IMR-90 (cell line): ENCODE data around the gene MCF2L. TPM values are rescaled to one million over a fixed set of nuclear protein-coding genes. Genes with fewer than 3 reads are reported as not detected.

Experiments used
- ATAC-seq: fragments of 200-7000 bp; cut with Tn5 transposase; 2 replicates; pipeline ENCODE4 v1.9.1; 2020; ENCODE audit warnings: low read depth, mild to moderate bottlenecking, moderate library complexity
- BruUV-seq: library from RNA; stranded (reverse); fragments of 400-500 nt; replicated peaks from 2 replicates; lab custom pipeline; 2021; lab: Mats Ljungman, UMichigan
- CTCF ChIA-PET: fragments of 300-600 bp; formaldehyde crosslinking; extraction: SDS; loops from one replicate; lab custom pipeline; 2021; ENCODE audit warnings: antibody characterized with exemption; lab: Yijun Ruan, JAX
- POLR2A ChIA-PET: fragments of 300-600 bp; sonication (Branson Sonifier 250); formaldehyde crosslinking; loops from one replicate; lab custom pipeline; 2022; ENCODE audit warnings: antibody characterized with exemption; ENCODE audit not compliant: unreplicated experiment; lab: Charles Lee
- DNase-seq: peaks from one replicate; pipeline ENCODE4 v3.0.0; 2013
- H2AFZ ChIP-seq: replicated peaks from 2 replicates; pipeline ENCODE3; 2013; ENCODE audit warnings: low read length, mild to moderate bottlenecking; ENCODE audit not compliant: poor library complexity
- H2AK5ac ChIP-seq: 2 replicates; pipeline ENCODE4 v1.6.1; 2013; ENCODE audit warnings: low read depth, low read length, inconsistent platforms
- H2AK9ac ChIP-seq: replicated peaks from 2 replicates; pipeline ENCODE3; 2013; ENCODE audit warnings: mild to moderate bottlenecking, low read depth, low read length, moderate library complexity; ENCODE audit not compliant: poor library complexity
- H2BK120ac ChIP-seq: 2 replicates; pipeline ENCODE4 v1.6.1; 2013; ENCODE audit warnings: low read depth, low read length, inconsistent platforms
- H2BK15ac ChIP-seq: 3 replicates; pipeline ENCODE4 v1.6.1; 2013; ENCODE audit warnings: low read depth, low read length, inconsistent platforms
- H2BK20ac ChIP-seq: 2 replicates; pipeline ENCODE4 v1.6.1; 2013; ENCODE audit warnings: low read depth, mild to moderate bottlenecking, inconsistent platforms, low read length, moderate library complexity
- H2BK5ac ChIP-seq: 2 replicates; pipeline ENCODE4 v1.6.1; 2013; ENCODE audit warnings: mild to moderate bottlenecking, low read depth, low read length, inconsistent platforms; ENCODE audit not compliant: poor library complexity, severe bottlenecking
- H3K14ac ChIP-seq: replicated peaks from 2 replicates; pipeline ENCODE4 v1.6.1; 2013; ENCODE audit warnings: low read depth, low read length, inconsistent platforms
- H3K18ac ChIP-seq: 2 replicates; pipeline ENCODE4 v1.6.1; 2013; ENCODE audit warnings: low read depth, low read length, control low read depth
- H3K23ac ChIP-seq: 2 replicates; pipeline ENCODE4 v1.6.1; 2013; ENCODE audit warnings: low read depth, low read length, inconsistent platforms
- H3K27ac ChIP-seq: 2 replicates; pipeline ENCODE4 v1.5.1; 2013; ENCODE audit warnings: mild to moderate bottlenecking, control low read depth, low read length; ENCODE audit not compliant: insufficient read depth
- H3K27me3 ChIP-seq: 2 replicates; pipeline ENCODE4 v1.6.1; 2013; ENCODE audit warnings: low read length; ENCODE audit not compliant: control insufficient read depth, insufficient read depth
- H3K36me3 ChIP-seq: 2 replicates; pipeline ENCODE4 v1.6.1; 2013; ENCODE audit warnings: low read length, mixed read lengths; ENCODE audit not compliant: control insufficient read depth, insufficient read depth
- H3K4ac ChIP-seq: 2 replicates; pipeline ENCODE4 v1.6.1; 2013; ENCODE audit warnings: low read depth, low read length, inconsistent platforms
- H3K4me1 ChIP-seq: 2 replicates; pipeline ENCODE4 v1.6.1; 2013; ENCODE audit warnings: low read length, mixed read lengths; ENCODE audit not compliant: control insufficient read depth, insufficient read depth
- H3K4me2 ChIP-seq: 2 replicates; pipeline ENCODE4 v1.6.1; 2013; ENCODE audit warnings: low read depth, mild to moderate bottlenecking, control low read depth, low read length, moderate library complexity
- H3K4me3 ChIP-seq: 2 replicates; pipeline ENCODE4 v1.5.1; 2013; ENCODE audit warnings: low read depth, mild to moderate bottlenecking, control low read depth, low read length, moderate library complexity; ENCODE audit not compliant: insufficient read depth
- H3K56ac ChIP-seq: 2 replicates; pipeline ENCODE4 v1.6.1; 2013; ENCODE audit warnings: low read length, inconsistent platforms; ENCODE audit not compliant: insufficient read depth; ENCODE audit errors: extremely low read depth
- H3K79me1 ChIP-seq, 2 experiments: 2 replicates each; pipeline ENCODE4 v1.6.1; 2013; ENCODE audit warnings: low read length in 2 of 2, inconsistent platforms in 1 of 2, low read depth in 1 of 2
- H3K9ac ChIP-seq: 2 replicates; pipeline ENCODE4 v1.6.1; 2013; ENCODE audit warnings: low read depth, low read length, control low read depth
- H3K9me1 ChIP-seq: 2 replicates; pipeline ENCODE4 v1.6.1; 2013; ENCODE audit warnings: low read length, inconsistent platforms; ENCODE audit not compliant: insufficient read depth
- H3K9me3 ChIP-seq: 2 replicates; pipeline ENCODE4 v1.6.1; 2013; ENCODE audit warnings: low read length; ENCODE audit not compliant: control insufficient read depth, insufficient read depth
- H4K20me1 ChIP-seq: 2 replicates; pipeline ENCODE4 v1.6.1; 2013; ENCODE audit warnings: low read length, inconsistent platforms; ENCODE audit not compliant: insufficient read depth
- H4K5ac ChIP-seq: 2 replicates; pipeline ENCODE4 v1.6.1; 2013; ENCODE audit warnings: mild to moderate bottlenecking, low read depth, low read length, control low read depth
- H4K8ac ChIP-seq, 2 experiments: 2 replicates each; pipeline ENCODE4 v1.6.1; 2013; ENCODE audit warnings: low read depth in 2 of 2, low read length in 2 of 2, control low read depth in 1 of 2, inconsistent platforms in 1 of 2
- H4K91ac ChIP-seq: 2 replicates; pipeline ENCODE4 v1.6.1; 2013; ENCODE audit warnings: low read depth, low read length, inconsistent platforms; ENCODE audit not compliant: insufficient read depth
- MXI1 ChIP-seq: IDR thresholded peaks from 2 replicates; pipeline ENCODE4 v1.6.1; 2012; ENCODE audit warnings: low read depth, mild to moderate bottlenecking, low read length, moderate library complexity, borderline replicate concordance
- RFX5 ChIP-seq: IDR thresholded peaks from 2 replicates; pipeline ENCODE4 v1.8.0; 2012; ENCODE audit warnings: low read depth, mild to moderate bottlenecking, low read length, moderate library complexity
- WGBS, 2 experiments: methylation state at CpG; one replicate each; pipeline versions ENCODE4 v1.1.5 to v1.1.7; 2013; ENCODE audit warnings: missing lambda C conversion rate in 2 of 2; ENCODE audit not compliant: insufficient read length in 1 of 2; ENCODE audit errors: extremely low coverage in 2 of 2; 5-methylcytosine and 5-hydroxymethylcytosine counted together
- dilution Hi-C: fragments of 300-500 bp; cut with HindIII; formaldehyde crosslinking; loops from one replicate; pipeline ENCODE4 v1.14.3; 2018; ENCODE audit warnings: low sequenced_read_pairs; ENCODE audit not compliant: unreplicated experiment
- in situ Hi-C: fragments of 300-500 bp; cut with MboI; formaldehyde crosslinking; loops from 3 replicates; pipeline ENCODE4 v1.14.3; 2019; ENCODE audit warnings: low sequenced_read_pairs, inconsistent platforms, mixed read lengths
- intact Hi-C: fragments of 100-400 bp; cut with micrococcal nuclease; formaldehyde crosslinking; loops from 2 replicates; pipeline ENCODE4 v1.10.0; 2022
- polyA plus RNA-seq, 3 experiments: library from polyadenylated mRNA; depleted of rRNA; stranded (reverse); fragments of >200 nt; gene quantifications; 2 replicates each; pipeline ENCODE4 v1.2.3, GENCODE V29; 2012; ENCODE audit warnings: low replicate concordance in 1 of 3
- total RNA-seq: library from RNA; depleted of rRNA; stranded (reverse); fragments of >200 nt; gene quantifications from 2 replicates; pipeline ENCODE4 v1.2.3, GENCODE V29; 2012
- TF ChIP-seq, protein P1 (sequence below): conservative IDR thresholded peaks from 2 replicates; pipeline ENCODE4 v1.5.1; 2012; ENCODE audit warnings: mild to moderate bottlenecking, low read depth, low read length, improper control_type of control experiment
- TF ChIP-seq, protein P2 (sequence below): fragments of 150-350 bp; IDR thresholded peaks from 2 replicates; pipeline ENCODE4 v1.6.1; 2017; ENCODE audit warnings: mild to moderate bottlenecking, antibody characterized with exemption, low read length, low read depth

Gene MCF2L
- total and polyA plus RNA-seq, 2 of the 4 experiments (the other 2 are of a cell fraction) = 0.18 TPM; not detected in 1

DNA sequence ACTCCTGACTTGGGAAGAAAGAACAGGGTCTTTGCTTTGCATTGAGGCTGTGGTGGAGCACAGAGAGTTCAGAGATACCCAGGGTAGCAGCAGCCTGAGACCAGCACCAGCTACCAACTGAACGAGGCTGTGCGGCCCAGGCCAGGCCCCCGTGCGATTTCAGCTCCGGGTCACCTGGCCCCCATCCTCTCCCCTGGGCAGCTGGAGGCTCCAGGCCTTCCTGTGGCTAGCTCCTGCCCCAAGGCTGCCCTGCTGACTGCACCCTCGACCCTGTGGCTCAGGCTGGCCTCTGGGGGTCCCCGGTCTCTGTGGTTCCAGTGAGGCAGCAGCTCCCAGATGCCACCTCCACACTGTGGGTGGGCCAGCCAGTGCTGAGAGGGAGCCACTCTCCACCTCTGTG lies 52.8 kb downstream of the MCF2L start:
- H4K20me1 ChIP-seq = no peaks in the 10 kb centered on the region
- intact Hi-C loops (no loop called here), dilution Hi-C loops (no loop called here), in situ Hi-C loops (no loop called here)
- H3K79me1 ChIP-seq = no peaks in the 10 kb centered on the region
- ATAC-seq = no peak
- no peak overlapping the region for H2BK20ac ChIP-seq
- H2AFZ ChIP-seq = no peak overlapping the region
- H3K4me1 ChIP-seq = no peaks in the 10 kb centered on the region
- no peak overlapping the region for H3K4me2 ChIP-seq
- no peak overlapping the region for H3K27ac ChIP-seq
- no peak overlapping the region for H3K9ac ChIP-seq
- no peak overlapping the region for H4K91ac ChIP-seq
- TF ChIP-seq MXI1 = no peak
- TF ChIP-seq, protein P1, sequence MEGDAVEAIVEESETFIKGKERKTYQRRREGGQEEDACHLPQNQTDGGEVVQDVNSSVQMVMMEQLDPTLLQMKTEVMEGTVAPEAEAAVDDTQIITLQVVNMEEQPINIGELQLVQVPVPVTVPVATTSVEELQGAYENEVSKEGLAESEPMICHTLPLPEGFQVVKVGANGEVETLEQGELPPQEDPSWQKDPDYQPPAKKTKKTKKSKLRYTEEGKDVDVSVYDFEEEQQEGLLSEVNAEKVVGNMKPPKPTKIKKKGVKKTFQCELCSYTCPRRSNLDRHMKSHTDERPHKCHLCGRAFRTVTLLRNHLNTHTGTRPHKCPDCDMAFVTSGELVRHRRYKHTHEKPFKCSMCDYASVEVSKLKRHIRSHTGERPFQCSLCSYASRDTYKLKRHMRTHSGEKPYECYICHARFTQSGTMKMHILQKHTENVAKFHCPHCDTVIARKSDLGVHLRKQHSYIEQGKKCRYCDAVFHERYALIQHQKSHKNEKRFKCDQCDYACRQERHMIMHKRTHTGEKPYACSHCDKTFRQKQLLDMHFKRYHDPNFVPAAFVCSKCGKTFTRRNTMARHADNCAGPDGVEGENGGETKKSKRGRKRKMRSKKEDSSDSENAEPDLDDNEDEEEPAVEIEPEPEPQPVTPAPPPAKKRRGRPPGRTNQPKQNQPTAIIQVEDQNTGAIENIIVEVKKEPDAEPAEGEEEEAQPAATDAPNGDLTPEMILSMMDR = no peak
- no peak for TF ChIP-seq RFX5
- TF ChIP-seq, protein P2, sequence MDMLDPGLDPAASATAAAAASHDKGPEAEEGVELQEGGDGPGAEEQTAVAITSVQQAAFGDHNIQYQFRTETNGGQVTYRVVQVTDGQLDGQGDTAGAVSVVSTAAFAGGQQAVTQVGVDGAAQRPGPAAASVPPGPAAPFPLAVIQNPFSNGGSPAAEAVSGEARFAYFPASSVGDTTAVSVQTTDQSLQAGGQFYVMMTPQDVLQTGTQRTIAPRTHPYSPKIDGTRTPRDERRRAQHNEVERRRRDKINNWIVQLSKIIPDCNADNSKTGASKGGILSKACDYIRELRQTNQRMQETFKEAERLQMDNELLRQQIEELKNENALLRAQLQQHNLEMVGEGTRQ = no peak
- no peak overlapping the region for H3K4me3 ChIP-seq
- no peak overlapping the region for H2AK9ac ChIP-seq
- peaks cover 38% of the 10 kb centered on the region; the same call in 1 of the 2 replicates for H3K27me3 ChIP-seq
- H3K9me3 ChIP-seq = no peaks in the 10 kb centered on the region
- ChIA-PET CTCF (interaction anchor here (1.5 kb wide), 1 partner anchor 8 kb away, joined by 6 read pairs; no protein-coding TSS in a partner anchor), POLR2A (no interaction called here)
- H3K36me3 ChIP-seq = no peaks in the 10 kb centered on the region
- DNase-seq = no peak
- H4K5ac ChIP-seq = no peak overlapping the region
- H4K8ac ChIP-seq = no peak overlapping the region
- no peaks in the 10 kb centered on the region for H3K9me1 ChIP-seq
- H3K56ac ChIP-seq = no peak overlapping the region
- no peak overlapping the region for H2BK15ac ChIP-seq
- 100% methylated on average over 1 of the region's 7 CpGs; no CpG with 5 or more reads in 1 of the 2 experiments for WGBS, 2 experiments
- no peak overlapping the region for H2BK120ac ChIP-seq
- H2BK5ac ChIP-seq = no peak overlapping the region
- no peak overlapping the region for H3K14ac ChIP-seq
- no peak overlapping the region for H3K18ac ChIP-seq
- H2AK5ac ChIP-seq = no peak overlapping the region
- H3K4ac ChIP-seq = no peak overlapping the region
- no TSS peak for BruUV-seq
- H3K23ac ChIP-seq = no peak overlapping the region
